ENCODE measurements around the gene CHP2. TPM values are rescaled to one million over a fixed set of nuclear protein-coding genes. Genes with fewer than 3 reads are reported as not detected.

CHP2 gene
- total RNA-seq, 4 donors from 2014 or later, result 0.09 to 0.38 TPM; not detected in 2

GRCh38 chr16:23771642-23772041 is 16.8 kb downstream of the CHP2 start:
- intact Hi-C loops (cut with DNase I), result no loop called here
- no peaks in the 10 kb centered on the region for H3K9me3 ChIP-seq
- 42 to 54% methylated on average over 2 of the region's 2 CpGs for WGBS, 2 donors
- DNase-seq, result no peak
- H3K36me3 ChIP-seq, result no peaks in the 10 kb centered on the region
- H3K27ac ChIP-seq, result no peak overlapping the region
- peaks cover 0 to 24% (median 0%) of the 10 kb centered on the region in 3 donors for H3K4me1 ChIP-seq
- no peaks in the 10 kb centered on the region for H3K27me3 ChIP-seq
- no peak overlapping the region for H3K4me3 ChIP-seq
- TF ChIP-seq CTCF (IDR thresholded peaks at IDR 0.05) (no peak), POLR2A (IDR thresholded peaks at IDR 0.05) (no peak)

GRCh38 chr16:23773339-23773738 is 18.5 kb downstream of the CHP2 start:
- no peak for DNase-seq
- Histone ChIP-seq H3K4me1 (peaks cover 0 to 23% (median 0%) of the 10 kb centered on the region in 3 donors), H3K4me3 (no peak overlapping the region), H3K27me3 (no peaks in the 10 kb centered on the region), H3K27ac (no peak overlapping the region), H3K36me3 (no peaks in the 10 kb centered on the region), H3K9me3 (no peaks in the 10 kb centered on the region)
- intact Hi-C loops (cut with DNase I), result no loop called here
- WGBS, 2 donors, result 64 to 70% methylated on average over 2 of the region's 2 CpGs
- no peak for TF ChIP-seq CTCF (IDR thresholded peaks at IDR 0.05)
- TF ChIP-seq POLR2A (IDR thresholded peaks at IDR 0.05), result no peak

GRCh38 chr16:23781176-23781575 is 26.4 kb downstream of the CHP2 start:
- no peaks in the 10 kb centered on the region for H3K36me3 ChIP-seq
- H3K4me3 ChIP-seq, result no peak overlapping the region
- H3K9me3 ChIP-seq, result no peaks in the 10 kb centered on the region
- TF ChIP-seq CTCF (IDR thresholded peaks at IDR 0.05) (no peak), POLR2A (IDR thresholded peaks at IDR 0.05) (no peak)
- peaks cover 0 to 26% (median 0%) of the 10 kb centered on the region in 4 donors for H3K27me3 ChIP-seq
- WGBS, 2 donors, result 33 to 47% methylated on average over 1 of the region's 1 CpG
- intact Hi-C loops (cut with DNase I), result no loop called here
- no peak overlapping the region for H3K27ac ChIP-seq
- no peak for DNase-seq
- H3K4me1 ChIP-seq, result peaks cover 0 to 16% (median 0%) of the 10 kb centered on the region in 3 donors

GRCh38 chr16:23784811-23785447 is 30.1 kb downstream of the CHP2 start:
- H3K27me3 ChIP-seq, result peaks cover 0 to 41% (median 0%) of the 10 kb centered on the region in 4 donors
- intact Hi-C loops (cut with DNase I), result no loop called here
- H3K27ac ChIP-seq, result no peak overlapping the region
- TF ChIP-seq CTCF (IDR thresholded peaks at IDR 0.05) (no peak), POLR2A (IDR thresholded peaks at IDR 0.05) (no peak)
- H3K4me1 ChIP-seq, result peaks cover 0 to 16% (median 0%) of the 10 kb centered on the region in 3 donors
- no peaks in the 10 kb centered on the region for H3K9me3 ChIP-seq
- WGBS, 2 donors, result 58 to 65% methylated on average over 4 of the region's 4 CpGs
- no peak for DNase-seq
- H3K36me3 ChIP-seq, result no peaks in the 10 kb centered on the region
- H3K4me3 ChIP-seq, result no peak overlapping the region

- no peak for DNase-seq
- 93 to 95% methylated on average over 4 of the region's 4 CpGs for WGBS, 2 donors
- TF ChIP-seq CTCF (IDR thresholded peaks at IDR 0.05) (no peak), POLR2A (IDR thresholded peaks at IDR 0.05) (no peak)
Observed at GRCh38 chr16:23785842-23786241, 31.0 kb downstream of the CHP2 start.

More at GRCh38 chr16:23785842-23786241, 31.0 kb downstream of the CHP2 start:
- Histone ChIP-seq H3K9me3 (no peaks in the 10 kb centered on the region), H3K4me1 (peaks cover 0 to 8% (median 0%) of the 10 kb centered on the region in 3 donors), H3K36me3 (no peaks in the 10 kb centered on the region), H3K27me3 (peaks cover 0 to 41% (median 0%) of the 10 kb centered on the region in 4 donors), H3K4me3 (no peak overlapping the region), H3K27ac (no peak overlapping the region)
- intact Hi-C loops (cut with DNase I), result no loop called here

Measured in esophagus squamous epithelium (tissue), 5 donors.